Gastroesophageal sphincter (tissue), 3 donors: ENCODE data around the gene CALB2.

ENCODE experiments used
- POLR2A ChIP-seq, 2 donors: fragments of 450-650 bp; IDR thresholded peaks; one replicate each; pipeline ENCODE4 v1.6.1; 2017; ENCODE audit warnings: antibody characterized with exemption in 2 of 2, mild to moderate bottlenecking in 2 of 2, moderate library complexity in 1 of 2
- POLR2AphosphoS5 ChIP-seq: sonication (generic); formaldehyde crosslinking; IDR thresholded peaks from one replicate; pipeline ENCODE4 v1.6.1; 2017; ENCODE audit warnings: antibody characterized with exemption
- TF ChIP-seq, protein P1 (sequence below), 4 experiments: fragments of 200-600 bp in 2 of 4; fragments of 450-650 bp in 2 of 4; sonication (generic) in 1 of 4; IDR thresholded peaks; one replicate each; pipeline ENCODE4 v1.5.1; 2017 to 2019; ENCODE audit warnings: antibody characterized with exemption in 4 of 4, mild to moderate bottlenecking in 2 of 4, moderate library complexity in 2 of 4

DNA sequence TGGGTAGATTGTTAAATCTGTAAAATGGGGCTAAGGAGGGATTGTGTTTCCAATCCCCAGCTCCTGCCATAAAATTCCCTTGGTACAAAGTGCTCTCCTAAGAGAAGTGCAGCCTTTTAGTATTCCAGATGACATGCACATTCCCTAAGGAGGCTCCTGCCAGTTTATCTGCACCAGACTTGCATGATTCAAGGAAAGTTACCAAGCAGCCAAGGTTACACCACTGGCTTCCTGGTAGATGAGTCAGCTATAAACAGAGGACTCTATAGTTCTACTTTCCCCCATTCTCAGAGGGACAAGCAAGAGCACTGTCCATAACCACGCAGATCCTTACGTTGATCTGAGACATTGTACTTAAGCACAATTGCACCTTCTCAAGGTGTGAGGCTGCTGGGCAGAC, 1.9 kb downstream of the CALB2 start:
- TF ChIP-seq, protein P1, sequence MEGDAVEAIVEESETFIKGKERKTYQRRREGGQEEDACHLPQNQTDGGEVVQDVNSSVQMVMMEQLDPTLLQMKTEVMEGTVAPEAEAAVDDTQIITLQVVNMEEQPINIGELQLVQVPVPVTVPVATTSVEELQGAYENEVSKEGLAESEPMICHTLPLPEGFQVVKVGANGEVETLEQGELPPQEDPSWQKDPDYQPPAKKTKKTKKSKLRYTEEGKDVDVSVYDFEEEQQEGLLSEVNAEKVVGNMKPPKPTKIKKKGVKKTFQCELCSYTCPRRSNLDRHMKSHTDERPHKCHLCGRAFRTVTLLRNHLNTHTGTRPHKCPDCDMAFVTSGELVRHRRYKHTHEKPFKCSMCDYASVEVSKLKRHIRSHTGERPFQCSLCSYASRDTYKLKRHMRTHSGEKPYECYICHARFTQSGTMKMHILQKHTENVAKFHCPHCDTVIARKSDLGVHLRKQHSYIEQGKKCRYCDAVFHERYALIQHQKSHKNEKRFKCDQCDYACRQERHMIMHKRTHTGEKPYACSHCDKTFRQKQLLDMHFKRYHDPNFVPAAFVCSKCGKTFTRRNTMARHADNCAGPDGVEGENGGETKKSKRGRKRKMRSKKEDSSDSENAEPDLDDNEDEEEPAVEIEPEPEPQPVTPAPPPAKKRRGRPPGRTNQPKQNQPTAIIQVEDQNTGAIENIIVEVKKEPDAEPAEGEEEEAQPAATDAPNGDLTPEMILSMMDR (IDR thresholded peaks at IDR 0.05), result no peak
- TF ChIP-seq POLR2A (IDR thresholded peaks at IDR 0.05) (no peak), POLR2AphosphoS5 (no peak)
